Activated CD4-positive, alpha-beta T cell treated with anti-CD3 and anti-CD28 coated beads, Interleukin-10, Interleukin-2, amounts not matched to agents 100 ng/mL and 50 ng/mL, durations not matched to agents 16 hours and 8 hours (primary cell): ENCODE measurements around the gene P3H4.
A peak's percentile ranks its signal among the peaks of the same experiment; 100 is the strongest.
"Not testable (repeated sequence)": the region's sequence is repeated elsewhere in the genome, so short reads cannot be mapped to it uniquely, and the experiment has no call there.

Experiments
- DNase-seq: peaks from one replicate; pipeline ENCODE4 v3.0.0-alpha.2; 2020

The P3H4 gene

DNA sequence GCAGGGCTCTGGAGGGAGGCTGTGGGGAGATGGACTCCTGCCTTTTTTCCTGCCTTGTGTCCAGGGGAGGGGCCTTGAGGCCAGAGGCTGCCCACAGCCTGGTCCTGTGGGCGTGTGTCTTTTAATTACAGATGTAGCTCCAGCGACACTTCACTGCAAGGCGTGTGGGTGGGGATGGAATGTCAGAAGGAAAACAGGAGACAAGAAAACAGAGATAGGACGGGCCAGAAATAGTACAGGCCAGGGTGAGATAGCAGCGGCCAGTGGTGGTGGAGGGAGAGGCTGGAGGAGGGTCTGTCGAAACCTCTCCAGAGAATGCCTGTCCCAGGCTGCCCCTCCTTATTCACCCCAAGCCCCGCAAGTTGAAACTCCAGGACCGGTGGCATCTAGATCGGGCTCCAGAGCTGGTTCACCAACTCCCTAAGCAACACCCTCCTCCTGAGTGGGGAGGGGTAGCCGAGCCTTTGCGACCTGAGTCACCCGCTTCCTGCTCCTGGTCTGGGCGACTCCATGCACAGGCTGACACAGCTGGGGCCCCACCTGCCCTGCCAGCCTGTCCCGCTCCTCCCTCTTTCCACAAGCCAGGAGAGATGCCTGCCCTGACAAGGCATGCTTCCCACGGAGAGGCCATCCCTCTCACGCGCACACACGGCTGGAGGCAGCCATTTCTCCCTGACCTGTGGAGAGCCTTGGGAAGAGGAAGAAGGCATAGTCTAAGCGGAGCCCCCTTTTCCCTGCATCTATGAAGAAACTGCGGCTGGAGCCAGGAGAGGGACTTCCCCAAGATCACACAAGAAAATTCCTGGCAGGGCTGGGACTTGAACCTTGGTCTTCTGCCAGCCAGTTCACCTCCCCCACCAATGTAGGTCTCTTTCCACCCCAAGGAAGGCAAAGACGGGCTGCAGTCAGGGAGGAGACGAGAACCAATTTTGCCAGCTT is 18.6 kb downstream of the P3H4 start:
- no peak for DNase-seq

DNA sequence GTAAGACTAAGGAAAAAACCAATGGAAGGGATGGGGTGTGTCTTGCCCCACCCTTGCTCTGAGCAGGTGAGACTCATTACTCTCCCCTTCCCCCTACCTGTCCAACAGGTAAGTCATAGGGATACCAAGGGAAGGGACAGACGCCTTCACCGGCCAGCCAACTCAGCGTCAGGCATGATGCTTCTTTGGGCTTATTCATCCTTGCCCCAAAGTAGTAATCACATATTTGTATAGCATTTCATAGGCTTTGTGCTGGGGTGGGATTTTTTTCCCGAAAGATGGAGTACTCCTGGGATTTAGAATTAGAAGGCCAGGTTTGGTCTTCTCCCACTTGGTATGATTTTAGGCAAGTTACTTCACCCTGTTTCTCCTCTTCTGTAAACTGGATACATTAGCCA is 24.7 kb downstream of the P3H4 start:
- no peak for DNase-seq

DNA sequence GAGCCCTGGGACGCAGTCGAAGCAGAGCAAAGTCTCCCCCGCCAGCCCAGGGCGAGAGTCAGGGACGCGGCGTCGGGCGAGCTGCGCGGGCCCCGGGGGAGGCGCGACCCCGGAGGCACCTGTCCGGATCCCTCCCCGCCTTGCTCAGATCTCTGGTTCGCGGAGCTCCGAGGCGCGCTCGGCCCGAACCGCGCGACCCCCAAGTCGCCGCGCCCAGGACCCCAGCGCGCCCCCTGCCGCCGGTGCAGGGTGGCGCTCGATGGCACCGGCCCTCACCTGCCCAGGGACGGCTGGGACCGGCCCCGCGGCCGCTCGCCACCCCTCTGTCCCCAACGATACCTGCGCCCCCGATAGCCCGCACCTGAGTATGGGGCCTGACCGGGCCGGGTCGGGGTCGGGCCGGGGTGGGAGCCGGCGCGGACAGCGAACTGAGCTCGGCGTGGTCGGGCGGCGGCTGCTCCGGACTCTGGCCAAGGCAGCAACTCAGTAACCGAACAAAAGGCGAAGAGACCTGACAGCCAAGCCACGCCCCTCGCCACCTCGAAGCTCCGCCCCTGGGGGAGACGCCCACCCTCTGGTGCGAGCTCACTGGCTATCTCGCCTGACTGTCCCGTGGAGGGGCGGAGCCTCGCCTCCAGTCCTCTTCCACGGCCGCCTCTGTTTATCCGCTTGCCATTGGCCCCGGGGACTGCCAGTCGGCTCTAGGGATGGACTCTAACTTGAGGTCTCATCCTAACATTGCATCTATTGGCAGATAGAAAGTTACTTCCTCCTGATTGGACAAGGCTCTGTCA is 25.3 kb downstream of the P3H4 start, which contains the start of gene JUP:
Gene JUP, minus strand, starts transcription at position 485 of the 794 bp plus-strand sequence. CDS start 14,857 bp downstream, outside the sequence.
- peak; percentile 92 for DNase-seq

DNA sequence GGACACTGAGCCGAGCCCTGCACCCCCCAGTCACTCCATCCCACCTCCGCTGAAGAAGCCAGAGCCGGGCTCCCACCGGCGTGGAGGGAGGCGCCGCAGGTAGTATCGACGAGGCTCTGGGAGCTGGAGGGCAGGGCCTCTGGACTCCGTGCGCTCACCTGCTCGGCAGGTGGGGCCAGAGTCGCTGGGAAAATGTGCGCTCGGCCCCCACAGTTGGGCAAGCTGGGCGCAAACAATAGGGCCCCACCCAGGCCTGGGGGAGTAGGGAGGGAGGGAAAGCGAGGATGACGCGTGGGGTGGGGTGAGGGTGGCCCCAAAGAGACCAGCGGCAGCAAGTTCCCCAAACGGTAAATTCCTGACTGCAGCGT is 25.9 kb downstream of the P3H4 start:
- DNase-seq: no peak

DNA sequence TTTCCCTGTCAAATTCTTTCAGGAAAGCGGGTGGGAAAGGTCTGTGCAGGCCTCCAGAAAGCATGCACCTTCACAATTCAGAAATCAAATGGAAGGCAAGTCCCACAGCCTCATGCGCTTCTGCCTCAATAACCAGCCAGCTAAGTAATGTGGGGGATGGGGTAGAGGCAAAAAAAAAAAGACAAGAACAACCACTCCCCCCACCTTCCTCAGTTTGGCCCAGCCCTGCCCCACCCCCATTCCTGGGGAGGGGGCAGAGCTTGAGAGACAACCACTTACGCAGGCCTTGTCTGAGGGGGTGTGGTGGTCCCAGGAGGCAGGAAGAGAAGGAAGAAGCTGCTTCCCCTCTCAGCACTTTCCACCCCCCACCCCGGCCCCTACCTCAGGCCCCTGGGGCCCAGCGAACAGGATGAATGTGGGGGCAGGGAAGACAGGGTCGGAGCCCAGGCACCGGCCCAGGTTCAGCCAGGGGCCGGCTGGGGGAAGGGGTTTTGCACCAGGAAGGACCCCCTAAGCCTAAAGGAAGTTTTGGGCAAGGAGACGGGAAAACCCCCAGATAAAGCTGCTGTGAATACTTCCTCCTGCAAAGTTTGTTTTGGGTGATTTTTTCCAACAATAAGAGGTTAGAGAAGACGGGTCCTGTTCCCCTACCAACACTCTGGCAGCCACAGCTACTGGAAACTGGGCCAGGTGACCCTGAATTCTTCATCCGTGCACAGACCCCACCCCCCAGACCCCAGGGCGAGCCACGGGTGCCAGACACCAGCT is 26.5 kb downstream of the P3H4 start:
- no peak for DNase-seq

DNA sequence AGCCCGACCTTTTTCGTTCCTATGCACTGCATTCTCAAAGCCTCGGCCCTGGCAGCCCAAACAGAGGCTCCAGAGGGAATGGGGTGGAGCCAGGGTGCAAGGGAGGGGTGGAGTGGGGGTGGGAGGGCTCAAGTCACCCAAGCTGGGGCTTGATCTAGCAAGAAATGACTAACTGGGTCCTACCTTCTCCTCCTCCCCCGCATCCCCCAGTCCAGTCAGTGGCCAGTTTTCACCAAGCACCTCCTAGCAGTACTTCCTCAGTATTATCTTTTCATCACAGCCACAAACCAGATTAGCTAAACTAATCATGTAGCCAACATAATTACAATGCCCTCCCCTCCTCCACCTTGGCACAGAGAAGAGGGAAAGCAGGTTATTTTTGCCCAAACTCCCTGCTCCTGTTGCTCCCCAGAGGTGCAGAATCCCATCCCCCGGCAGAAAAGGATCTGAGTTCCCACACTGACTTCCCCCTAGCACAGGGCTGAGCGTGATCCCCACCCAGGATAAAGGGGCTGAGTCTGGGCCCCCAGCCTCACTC is 27.5 kb downstream of the P3H4 start:
- peak; percentile 39 for DNase-seq

DNA sequence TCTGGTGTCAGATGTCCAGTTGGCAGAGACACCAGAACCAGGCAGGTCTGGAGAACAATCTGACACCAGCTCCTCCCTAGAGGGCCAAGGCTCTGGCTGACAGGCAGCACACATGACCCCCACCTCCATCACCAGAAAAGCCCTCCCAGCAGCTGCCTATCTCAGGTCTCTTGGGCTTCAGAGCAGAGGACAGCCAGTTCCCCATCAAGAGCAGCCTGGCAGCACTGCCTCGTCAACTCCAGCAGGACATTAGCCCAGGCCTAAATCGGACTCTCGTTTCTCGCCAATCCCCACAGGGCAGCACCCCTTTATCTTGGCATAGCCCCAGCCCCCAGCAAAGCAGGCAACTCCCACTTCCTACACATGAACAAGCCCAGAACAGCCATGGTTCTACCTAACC is 29.6 kb downstream of the P3H4 start:
- DNase-seq: no peak

DNA sequence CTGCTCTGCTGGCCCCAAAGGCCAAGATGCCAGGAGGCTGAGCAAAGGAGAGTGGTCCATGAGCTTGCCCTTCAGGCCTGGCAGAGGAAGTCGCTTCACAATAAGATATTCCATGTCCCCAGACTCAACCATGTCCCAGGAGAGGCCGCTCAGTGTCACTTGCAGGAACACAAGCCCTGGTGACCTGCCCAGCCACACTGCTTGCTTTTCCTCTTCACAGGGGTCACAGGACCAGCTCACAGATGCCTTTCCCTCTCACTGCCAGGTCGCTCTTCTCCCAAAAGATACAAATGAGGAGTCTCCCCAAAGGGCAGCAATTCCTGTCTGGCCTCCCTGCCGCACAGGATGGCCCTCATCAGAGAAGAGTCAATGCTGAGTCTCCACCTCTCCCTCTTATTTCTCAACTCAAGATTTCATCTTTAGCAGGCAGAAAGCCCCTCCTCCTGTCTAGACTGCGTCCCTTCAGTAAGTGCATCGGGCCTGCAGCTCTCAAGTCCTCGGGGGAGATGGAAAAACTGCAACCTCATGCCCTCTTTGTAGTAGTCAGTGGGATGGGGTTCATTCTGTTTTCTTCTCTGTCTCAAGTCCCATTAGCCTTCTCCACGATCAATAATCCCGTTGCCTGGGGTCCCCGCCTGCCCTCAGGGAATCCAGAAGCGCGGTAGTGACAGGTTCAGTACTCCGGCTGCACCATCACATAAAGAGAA is 30.2 kb downstream of the P3H4 start:
- no peak for DNase-seq

DNA sequence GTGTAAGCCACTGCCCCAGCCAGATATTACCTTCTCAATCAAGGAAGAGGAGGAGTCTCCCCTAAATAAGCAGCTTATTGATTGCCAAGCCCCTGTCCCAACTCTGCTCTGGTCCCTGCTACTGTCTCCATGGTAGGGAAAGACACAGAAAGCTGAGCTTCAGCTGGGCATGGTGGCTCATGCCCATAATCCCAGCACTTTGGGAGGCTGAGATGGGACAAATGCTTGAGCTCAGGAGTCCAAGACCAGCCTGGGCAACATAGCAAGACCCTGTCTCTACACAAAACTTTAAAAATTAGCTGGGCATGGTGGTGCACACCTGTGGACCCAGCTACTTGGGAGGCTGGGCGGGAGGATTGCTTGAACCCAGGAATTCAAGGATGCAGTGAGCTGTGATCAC is 31.8 kb downstream of the P3H4 start:
- DNase-seq: no peak

DNA sequence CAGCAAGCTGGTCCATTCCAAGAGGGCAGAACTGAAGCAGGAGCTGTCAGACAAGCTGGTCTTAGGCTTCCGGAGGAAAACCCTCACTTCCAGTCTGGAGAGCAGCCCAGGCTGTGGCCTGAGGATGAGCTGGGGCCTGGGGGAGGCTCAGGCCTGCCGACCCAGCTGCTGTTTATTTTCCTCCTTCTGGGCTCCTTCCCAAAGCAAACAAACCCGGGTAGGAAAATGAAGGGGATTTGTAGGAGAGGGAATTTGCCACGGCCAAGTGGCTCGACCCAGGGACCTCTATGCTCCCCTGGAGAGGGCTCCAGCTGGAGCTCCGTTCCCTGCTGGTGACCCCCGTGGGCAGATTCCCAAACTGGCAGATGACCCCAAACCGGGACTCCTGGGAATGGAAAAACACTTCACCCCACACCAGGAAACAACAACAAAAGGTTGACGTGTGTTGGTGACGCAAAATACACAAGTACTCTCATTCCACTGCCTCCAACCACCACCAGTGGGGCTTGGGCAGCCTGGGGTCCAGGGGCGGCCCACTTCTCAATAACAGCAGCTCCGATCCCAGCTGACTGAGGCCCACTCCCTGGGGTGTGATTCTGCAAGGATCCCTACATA is 34.1 kb downstream of the P3H4 start:
- DNase-seq: no peak

DNA sequence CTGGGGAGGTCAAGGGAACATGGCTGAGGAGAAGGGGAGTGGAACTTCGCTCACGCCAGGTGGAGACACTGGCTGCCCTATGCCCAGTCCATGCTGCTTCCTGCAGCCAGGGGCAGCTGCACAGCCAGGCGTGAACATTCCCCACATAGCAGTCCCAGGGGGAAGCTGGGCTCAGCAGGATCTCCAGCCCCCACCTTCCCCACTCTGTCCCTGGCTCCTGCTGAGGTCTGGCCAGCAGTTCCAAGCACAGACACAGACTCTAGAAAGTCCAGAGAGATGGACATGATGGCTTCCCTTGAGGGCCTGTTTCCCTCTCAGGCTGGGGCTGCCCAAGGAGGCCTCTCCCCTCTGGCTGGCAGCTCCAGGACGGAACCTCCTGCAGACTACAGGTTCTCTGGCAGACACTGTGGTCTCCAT is 34.6 kb downstream of the P3H4 start:
- DNase-seq: no peak

DNA sequence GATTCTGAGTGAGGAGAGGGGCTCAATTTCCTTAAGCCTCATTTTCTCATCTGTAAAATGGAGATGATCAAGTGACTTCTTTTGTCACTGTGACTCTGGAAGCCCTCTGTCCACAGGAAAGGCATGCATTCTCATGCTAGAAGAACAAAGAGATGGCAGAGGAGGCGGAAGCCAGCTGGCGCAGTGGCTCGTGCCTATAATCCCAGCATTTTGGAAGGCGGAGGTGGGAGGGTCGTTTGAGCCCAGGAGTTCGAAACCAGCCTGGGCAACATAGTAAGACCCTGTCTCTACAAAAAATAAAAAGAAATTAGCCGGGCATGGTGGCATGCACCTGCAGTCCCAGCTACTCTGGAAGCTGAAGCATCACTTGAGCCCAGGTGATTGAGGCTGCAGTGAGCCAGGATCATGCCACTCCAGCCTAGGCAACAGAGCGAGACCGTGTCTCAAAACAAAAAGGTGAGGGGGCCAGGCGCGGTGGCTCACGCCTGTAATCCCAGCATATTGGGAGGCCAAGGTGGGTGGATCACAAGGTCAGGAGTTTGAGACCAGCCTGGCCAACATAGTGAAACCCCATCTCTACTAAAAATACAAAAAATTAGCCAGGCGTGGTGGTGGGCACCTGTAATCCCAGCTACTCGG is 35.4 kb downstream of the P3H4 start:
- DNase-seq: not testable (repeated sequence)

DNA sequence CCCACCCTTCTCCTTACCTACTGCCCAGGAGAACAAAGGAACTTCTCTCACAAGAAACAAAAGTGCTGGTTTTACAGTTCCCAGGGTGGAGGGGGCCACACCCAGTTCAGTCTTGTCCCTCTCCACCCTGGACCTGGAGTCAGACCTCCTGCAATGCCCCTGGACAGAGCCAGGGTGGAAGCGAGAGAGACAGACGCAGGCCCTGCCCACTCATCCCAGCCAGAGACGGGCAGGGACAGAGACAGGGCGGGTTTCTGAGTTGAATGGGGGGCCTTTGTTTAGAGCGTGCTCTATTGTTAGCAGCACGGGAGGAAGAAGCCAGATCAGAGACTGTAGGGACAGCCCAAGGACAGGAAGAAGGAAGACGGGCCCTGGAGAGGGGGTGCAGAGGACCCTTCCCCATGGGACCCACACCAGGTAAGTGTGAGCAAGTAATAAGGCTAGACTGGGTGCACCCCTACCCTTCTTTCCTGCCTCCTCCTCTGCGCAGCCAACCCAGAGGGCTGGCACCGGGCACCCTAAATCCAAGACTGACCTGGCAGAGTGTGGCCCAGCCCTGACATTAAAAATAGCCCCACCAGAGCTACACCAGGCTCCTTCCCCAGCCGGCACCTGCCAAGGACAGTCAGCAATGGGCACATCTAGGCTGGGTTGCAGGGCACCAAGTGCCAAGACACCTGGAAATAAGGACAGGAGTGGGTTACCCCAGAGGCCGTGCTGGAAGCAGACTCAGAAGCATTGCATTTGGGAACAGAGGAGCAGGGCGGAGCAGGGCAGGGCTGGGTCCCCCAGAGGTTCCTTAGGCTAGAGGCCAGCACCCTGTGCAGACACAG is 36.1 kb downstream of the P3H4 start:
- no peak for DNase-seq

DNA sequence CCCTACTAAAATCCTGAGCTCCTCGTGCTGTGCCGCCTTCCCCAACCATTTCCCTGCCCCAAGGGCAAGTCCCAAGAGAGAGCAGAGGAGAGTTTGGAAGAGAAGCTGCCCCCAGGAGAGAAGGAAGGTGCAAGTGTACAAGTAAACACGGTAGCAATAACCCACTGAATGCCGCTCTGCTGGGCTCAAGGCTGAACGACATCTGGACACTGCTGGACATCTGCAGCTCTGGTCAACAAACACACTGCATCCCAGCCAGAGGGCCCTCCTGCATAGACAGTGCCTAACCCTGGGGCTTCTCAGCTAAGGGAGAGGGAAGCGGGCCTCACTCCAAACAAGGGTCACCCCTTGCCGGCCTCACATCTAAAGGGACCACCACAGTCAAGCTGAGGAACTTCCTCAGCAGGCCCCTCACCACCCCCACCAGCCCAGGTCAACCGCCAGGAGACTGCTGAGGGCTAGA is 38.0 kb downstream of the P3H4 start:
- no peak for DNase-seq

DNA sequence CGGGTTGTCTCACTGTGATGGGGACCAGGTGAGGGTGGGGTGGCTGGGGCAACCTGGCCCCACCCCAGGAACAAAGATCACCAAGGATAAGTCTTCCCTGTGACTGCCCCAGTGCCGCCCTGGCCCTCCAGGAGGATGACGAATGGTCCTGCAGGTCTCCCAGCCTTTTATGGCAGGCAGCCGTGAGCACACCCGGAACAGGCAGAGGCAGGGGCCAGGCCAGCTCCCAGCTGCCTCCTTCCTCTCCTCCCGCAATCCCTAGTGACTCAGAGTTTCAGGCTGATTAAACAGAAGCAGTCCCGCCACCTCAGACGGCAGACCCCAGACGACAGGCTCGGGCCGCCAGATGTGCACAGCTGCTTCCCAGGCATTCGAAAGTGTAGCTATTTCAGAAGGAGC is 38.6 kb downstream of the P3H4 start:
- no peak for DNase-seq

DNA sequence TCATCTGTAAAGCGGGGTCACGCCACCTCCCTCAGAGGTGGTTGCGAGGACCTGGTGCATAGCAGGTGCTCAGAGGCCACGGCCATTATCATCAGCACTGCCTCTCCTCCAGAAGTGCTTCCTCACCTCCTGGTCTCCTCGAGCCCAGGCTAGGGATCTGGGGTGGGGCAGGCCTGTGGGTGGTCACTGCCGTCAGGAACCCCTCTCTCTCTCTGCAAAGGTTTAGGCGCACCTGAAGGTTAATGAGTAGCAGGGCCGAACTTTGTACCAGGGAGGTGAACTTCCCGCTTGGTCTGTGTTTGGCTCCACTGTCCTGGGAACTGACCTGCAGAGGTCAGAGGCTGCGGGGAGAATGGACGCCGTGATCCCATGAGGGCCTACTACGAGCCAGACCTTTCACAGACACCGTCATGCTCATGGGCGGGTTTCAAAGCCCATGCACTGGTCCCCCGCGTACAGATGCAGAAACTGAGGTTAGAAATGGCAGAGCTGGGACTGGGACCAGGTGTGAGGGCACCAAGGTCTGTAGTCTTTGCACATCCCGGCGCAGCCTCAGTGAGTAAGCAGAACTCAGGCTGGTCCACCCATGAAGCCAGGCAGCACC is 39.1 kb downstream of the P3H4 start:
- DNase-seq: no peak

DNA sequence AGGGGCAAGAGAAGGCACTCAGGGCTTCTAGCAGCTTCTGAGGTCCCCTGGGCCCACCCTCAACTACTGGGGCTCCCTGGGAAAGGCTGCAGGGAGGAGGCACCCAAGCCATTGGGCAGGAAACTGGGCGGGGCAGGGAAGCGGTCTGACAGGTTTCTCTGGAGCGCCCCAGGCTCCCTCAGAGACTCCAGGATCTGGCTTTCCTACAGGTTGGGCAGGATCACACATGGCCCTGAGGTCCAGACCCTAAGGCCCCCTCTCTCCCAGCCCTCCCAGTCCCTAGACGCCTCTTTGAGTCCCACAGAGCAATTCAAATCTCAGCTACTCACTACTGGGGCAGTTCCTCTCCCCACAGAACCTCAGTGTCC is 39.5 kb downstream of the P3H4 start:
- DNase-seq: no peak

DNA sequence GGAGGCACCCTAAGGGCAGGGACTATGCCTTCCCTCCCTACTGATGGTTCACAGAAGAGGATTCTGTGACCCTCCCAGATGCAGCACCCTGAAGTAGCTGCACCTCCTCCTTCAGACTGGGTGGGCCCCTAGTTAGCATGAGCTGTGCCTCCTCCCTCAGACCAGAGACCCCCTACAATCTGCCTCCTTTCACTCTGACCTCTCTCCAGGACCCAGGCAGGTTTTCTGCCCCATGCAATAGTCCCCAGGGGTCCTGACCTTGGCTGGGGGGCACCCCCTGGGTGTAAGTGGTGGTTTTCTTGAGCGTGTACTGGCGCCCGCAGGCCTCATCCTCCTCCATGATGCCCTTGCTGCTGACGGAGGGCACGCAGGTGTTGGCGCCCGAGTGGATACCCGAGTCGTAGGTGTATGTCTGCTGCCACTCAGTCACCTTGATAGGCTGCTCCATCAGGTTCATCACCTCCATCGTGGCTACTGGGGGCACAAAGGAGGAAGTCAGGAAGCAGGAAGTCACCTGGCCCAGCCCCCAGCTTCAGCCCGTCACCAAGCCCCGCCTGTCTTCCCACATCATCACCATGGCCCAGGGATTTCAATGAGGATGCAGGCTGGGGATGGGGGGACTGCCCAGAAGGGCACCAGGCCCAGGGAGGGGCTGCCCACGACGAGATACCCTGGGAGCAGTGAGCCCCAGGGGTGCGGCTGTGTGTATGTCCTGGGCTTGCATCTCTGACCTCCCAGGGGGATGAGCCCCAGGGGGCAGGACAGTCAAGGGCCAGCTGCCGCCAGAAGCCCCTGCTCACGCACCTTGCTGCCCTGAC is 40.2 kb downstream of the P3H4 start:
- DNase-seq: no peak

DNA sequence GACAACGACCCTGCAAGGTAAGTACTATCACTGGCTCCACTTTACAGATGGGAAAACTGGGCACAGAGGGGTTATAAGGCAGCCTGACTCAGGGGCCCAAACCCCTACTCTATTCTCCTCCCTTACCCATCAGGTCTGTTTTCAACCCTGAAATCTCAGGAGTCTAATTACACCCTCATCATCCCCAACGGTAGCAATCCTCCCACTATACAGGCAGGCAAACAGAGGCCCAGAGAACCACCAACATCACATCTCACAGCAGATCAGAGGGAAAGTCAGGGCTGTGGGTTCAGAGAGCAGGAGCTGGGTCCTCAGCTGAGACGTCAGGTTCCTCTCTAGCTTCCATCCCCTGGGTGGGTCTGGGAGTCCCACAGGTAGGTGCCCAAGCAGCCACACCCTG is 41.8 kb downstream of the P3H4 start:
- no peak for DNase-seq
